GM23338 (cell line): ENCODE measurements around the gene CENPP. TPM values are rescaled to one million over a fixed set of nuclear protein-coding genes. Genes with fewer than 3 reads are reported as not detected.

ENCODE experiments used
- ATAC-seq: fragments of 200-7000 bp; cut with Tn5 transposase; 3 replicates; pipeline ENCODE4 v1.9.1; 2020
- DNase-seq: peaks from one replicate; pipeline ENCODE4 v3.0.0-alpha.2; 2015; ENCODE audit warnings: low spot score
- H2AFZ ChIP-seq: fragments of 200-600 bp; sonication (generic); 2 replicates; pipeline ENCODE4 v1.8.0; 2016; ENCODE audit warnings: antibody characterized with exemption, mild to moderate bottlenecking, moderate library complexity
- H3F3A ChIP-seq: fragments of 200-600 bp; sonication (generic); replicated peaks from 2 replicates; pipeline ENCODE4 v1.8.0; 2017; ENCODE audit warnings: antibody characterized with exemption, mixed run types, low read depth
- H3K27ac ChIP-seq: fragments of 200-600 bp; sonication (generic); 2 replicates; pipeline ENCODE4 v1.6.1; 2016; ENCODE audit warnings: low read depth
- H3K27me3 ChIP-seq: fragments of 200-600 bp; sonication (generic); 2 replicates; pipeline ENCODE4 v1.8.0; 2016; ENCODE audit warnings: mild to moderate bottlenecking, mixed run types, moderate library complexity; ENCODE audit not compliant: insufficient read depth
- H3K36me3 ChIP-seq: fragments of 200-600 bp; sonication (generic); 2 replicates; pipeline ENCODE4 v1.8.0; 2016; ENCODE audit warnings: mild to moderate bottlenecking; ENCODE audit not compliant: insufficient read depth
- H3K4me1 ChIP-seq: fragments of 200-600 bp; sonication (generic); 2 replicates; pipeline ENCODE4 v1.8.0; 2016; ENCODE audit warnings: mild to moderate bottlenecking, moderate library complexity; ENCODE audit not compliant: insufficient read depth
- H3K4me2 ChIP-seq: fragments of 200-600 bp; sonication (generic); 2 replicates; pipeline ENCODE4 v1.7.1; 2017; ENCODE audit warnings: mixed run types
- H3K4me3 ChIP-seq: fragments of 200-600 bp; sonication (generic); 2 replicates; pipeline ENCODE4 v1.6.1; 2016; ENCODE audit warnings: mixed run types
- H3K79me2 ChIP-seq: fragments of 200-600 bp; sonication (generic); replicated peaks from 2 replicates; pipeline ENCODE4 v1.8.0; 2017; ENCODE audit warnings: mild to moderate bottlenecking; ENCODE audit not compliant: insufficient read depth
- H3K9me2 ChIP-seq: fragments of 200-600 bp; sonication (generic); 2 replicates; pipeline ENCODE4 v1.8.0; 2017; ENCODE audit not compliant: insufficient read depth
- H4K20me1 ChIP-seq: fragments of 200-600 bp; sonication (generic); replicated peaks from 2 replicates; pipeline ENCODE4 v1.8.0; 2017; ENCODE audit warnings: mild to moderate bottlenecking; ENCODE audit not compliant: insufficient read depth
- H3K27ac Mint-ChIP-seq: 2 replicates; pipeline ENCODE4 v1.8.0; 2020; ENCODE audit warnings: inconsistent platforms, mild to moderate bottlenecking, moderate library complexity, mixed read lengths
- H3K27me3 Mint-ChIP-seq: 3 replicates; pipeline ENCODE4 v1.8.0; 2022; ENCODE audit warnings: low read depth, mild to moderate bottlenecking, moderate library complexity, mixed read lengths, inconsistent platforms; ENCODE audit not compliant: insufficient read depth, poor library complexity
- H3K36me3 Mint-ChIP-seq: 3 replicates; pipeline ENCODE4 v1.8.0; 2021; ENCODE audit warnings: low read depth, mild to moderate bottlenecking, inconsistent platforms, moderate library complexity, mixed read lengths
- H3K4me1 Mint-ChIP-seq: 3 replicates; pipeline ENCODE4 v1.8.0; 2020; ENCODE audit warnings: mild to moderate bottlenecking, inconsistent platforms, mixed read lengths
- H3K4me3 Mint-ChIP-seq: 3 replicates; pipeline ENCODE4 v1.8.0; 2021; ENCODE audit warnings: moderate library complexity, mild to moderate bottlenecking, inconsistent platforms, mixed read lengths
- H3K9me3 Mint-ChIP-seq: 3 replicates; pipeline ENCODE4 v1.8.0; 2020; ENCODE audit warnings: moderate library complexity, mild to moderate bottlenecking, inconsistent platforms, mixed read lengths
- CREB1 ChIP-seq: fragments of 250-450 bp; sonication (Bioruptor Pico); IDR thresholded peaks from 2 replicates; pipeline ENCODE4 v1.5.0; 2020; ENCODE audit warnings: low read depth, mild to moderate bottlenecking, moderate library complexity
- CTCF ChIP-seq, 2 experiments: fragments of 200-600 bp in 1 of 2; sonication (generic) in 1 of 2; conservative IDR thresholded peaks; 2 replicates each; pipeline versions ENCODE4 v1.5.1 to v1.6.1; 2016 to 2017; ENCODE audit warnings: antibody characterized with exemption in 2 of 2, low read depth in 2 of 2, mild to moderate bottlenecking in 2 of 2, moderate library complexity in 1 of 2
- ETS1 ChIP-seq: IDR thresholded peaks from 2 replicates; pipeline ENCODE4 v1.6.1; 2016; ENCODE audit warnings: antibody characterized with exemption
- EZH2 ChIP-seq: fragments of 200-600 bp; sonication (generic); IDR thresholded peaks from one replicate; pipeline ENCODE4 v1.8.0; 2017; ENCODE audit warnings: antibody characterized with exemption, mild to moderate bottlenecking, low read depth; ENCODE audit not compliant: unreplicated experiment
- EZH2phosphoT487 ChIP-seq: fragments of 200-600 bp; sonication (generic); IDR thresholded peaks from one replicate; pipeline ENCODE4 v1.8.1; 2018; ENCODE audit warnings: antibody characterized with exemption; ENCODE audit not compliant: unreplicated experiment
- JUNB ChIP-seq: IDR thresholded peaks from one replicate; pipeline ENCODE4 v1.6.1; 2016; ENCODE audit warnings: antibody characterized with exemption; ENCODE audit not compliant: unreplicated experiment
- NANOG ChIP-seq: IDR thresholded peaks from 2 replicates; pipeline ENCODE4 v1.6.1; 2016; ENCODE audit warnings: antibody characterized with exemption, borderline replicate concordance
- POLR2AphosphoS5 ChIP-seq: IDR thresholded peaks from 2 replicates; pipeline ENCODE4 v1.6.1; 2016; ENCODE audit warnings: antibody characterized with exemption, low read depth
- REST ChIP-seq: IDR thresholded peaks from one replicate; pipeline ENCODE4 v1.6.1; 2018; ENCODE audit warnings: antibody characterized with exemption; ENCODE audit not compliant: unreplicated experiment
- STAT1 ChIP-seq: IDR thresholded peaks from one replicate; pipeline ENCODE4 v1.6.1; 2016; ENCODE audit warnings: antibody characterized with exemption; ENCODE audit not compliant: unreplicated experiment
- ZNF114 ChIP-seq: fragments of 250-450 bp; sonication (Bioruptor Pico); IDR thresholded peaks from 2 replicates; pipeline ENCODE4 v1.5.0; 2020; ENCODE audit warnings: mild to moderate bottlenecking, moderate library complexity
- ZNF331 ChIP-seq: fragments of 250-450 bp; sonication (Bioruptor Pico); IDR thresholded peaks from 2 replicates; pipeline ENCODE4 v1.5.0; 2020; ENCODE audit warnings: low read depth, mild to moderate bottlenecking, moderate library complexity
- ZNF462 ChIP-seq: fragments of 250-450 bp; sonication (Bioruptor Pico); IDR thresholded peaks from 2 replicates; pipeline ENCODE4 v1.5.0; 2020; ENCODE audit warnings: mild to moderate bottlenecking, moderate library complexity
- polyA plus RNA-seq: library from polyadenylated mRNA; unstranded; fragments of >200 nt; fragmentation: Nextera tagmentation; extraction: Ambion mirVana; gene quantifications from 2 replicates; pipeline ENCODE4 v1.2.1, GENCODE V29; 2016
- total RNA-seq: library from RNA; depleted of rRNA; stranded (reverse); fragments of >200 nt; shearing (Covaris generic); gene quantifications from 2 replicates; pipeline ENCODE4 v1.2.3, GENCODE V29; 2014

The CENPP gene
- total and polyA plus RNA-seq, 2 experiments from 2014 or later = 11.0 to 12.6 TPM

GRCh38 chr9:92655366-92655765, 329.6 kb downstream of the CENPP start:
- peaks cover 7% of the 10 kb centered on the region for H3K27me3 Mint-ChIP-seq
- no peak overlapping the region for H3K4me3 Mint-ChIP-seq
- Histone ChIP-seq H3K27me3 (no peaks in the 10 kb centered on the region), H2AFZ (no peak overlapping the region), H3K27ac (no peak overlapping the region), H3F3A (no peaks in the 10 kb centered on the region), H3K9me2 (no peaks in the 10 kb centered on the region), H4K20me1 (peaks cover 2% of the 10 kb centered on the region; the same call in 1 of the 2 replicates), H3K4me2 (no peak overlapping the region), H3K36me3 (no peaks in the 10 kb centered on the region), H3K79me2 (peaks cover under 1% of the 10 kb centered on the region), H3K4me3 (no peak overlapping the region), H3K4me1 (peaks cover 6% of the 10 kb centered on the region; the same call in 1 of the 2 replicates)
- ATAC-seq (no peak), DNase-seq (no peak)
- no peaks in the 10 kb centered on the region for H3K9me3 Mint-ChIP-seq
- H3K36me3 Mint-ChIP-seq = peaks cover 16% of the 10 kb centered on the region
- H3K27ac Mint-ChIP-seq = no peak overlapping the region
- TF ChIP-seq CREB1 (CRISPR knock-in tag) = no peak
- no peak for TF ChIP-seq ZNF114 (CRISPR knock-in tag)
- TF ChIP-seq POLR2AphosphoS5 = no peak
- TF ChIP-seq REST = no peak
- TF ChIP-seq STAT1 = no peak
- no peak for TF ChIP-seq ZNF462 (CRISPR knock-in tag)
- no peak for TF ChIP-seq EZH2
- TF ChIP-seq ETS1 = no peak
- TF ChIP-seq CTCF (conservative IDR thresholded peaks at IDR 0.05; ENCODE audit: low read depth in 2 of 2) = no peak
- no peak for TF ChIP-seq EZH2phosphoT487
- TF ChIP-seq ZNF331 (CRISPR knock-in tag) = no peak
- no peak for TF ChIP-seq NANOG
- no peak for TF ChIP-seq JUNB
- H3K4me1 Mint-ChIP-seq = peaks cover 8% of the 10 kb centered on the region
